ENCODE data around the gene HDAC4. TPM values are rescaled to one million over a fixed set of nuclear protein-coding genes. Genes with fewer than 3 reads are reported as not detected.

The HDAC4 gene
- total RNA-seq, 1 donor from 2014 or later: 65.7 TPM

DNA sequence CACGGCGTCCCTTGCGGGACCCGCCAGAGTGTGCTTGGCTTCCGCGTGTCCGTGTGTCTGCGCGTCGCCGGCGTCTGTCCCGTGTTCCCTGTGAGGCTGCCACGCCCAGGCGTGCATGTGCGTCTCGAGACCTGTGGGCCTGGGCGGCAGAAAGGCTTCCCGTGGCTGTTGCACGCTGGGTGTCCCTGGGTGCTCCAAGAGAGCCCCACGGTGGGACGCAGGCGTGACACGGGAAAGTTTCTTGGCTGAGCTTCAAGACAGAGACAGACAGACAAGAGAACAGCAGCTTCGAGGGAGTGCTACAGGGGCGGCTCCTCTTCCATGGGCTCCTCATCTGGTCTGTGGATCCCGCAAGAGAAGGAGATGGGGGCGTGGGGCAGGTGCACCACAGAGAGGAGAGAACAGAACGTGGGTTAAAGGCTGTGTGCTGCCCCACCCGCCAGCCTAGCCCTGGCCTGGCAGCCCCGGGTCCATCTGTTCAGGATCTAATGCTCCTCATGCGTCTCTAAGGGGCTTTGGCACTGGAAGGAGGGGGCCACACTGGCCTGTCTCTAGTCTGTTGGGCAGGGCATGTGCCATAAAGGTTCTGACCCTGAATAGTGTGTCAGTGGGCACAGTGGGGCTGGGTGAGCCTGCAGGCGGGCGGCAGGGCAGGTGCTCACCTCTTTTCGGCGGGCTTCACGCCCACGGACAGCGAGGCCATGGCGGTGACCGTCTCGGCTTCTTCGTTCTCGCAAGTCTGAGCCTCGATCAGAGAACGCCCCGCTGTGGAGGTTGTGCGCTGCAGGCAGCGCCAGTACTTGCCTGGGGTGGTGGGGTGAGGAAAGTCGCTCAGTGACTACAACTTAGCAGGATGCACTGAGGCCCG is 347.8 kb downstream of the HDAC4 start:
- no peak overlapping the region for H3K27ac ChIP-seq
- peaks cover 0 to 7% of the 10 kb centered on the region in 2 donors for H3K9me3 ChIP-seq
- no peaks in the 10 kb centered on the region for H3K27me3 ChIP-seq
- H3K4me1 ChIP-seq: no peaks in the 10 kb centered on the region
- TF ChIP-seq CTCF (IDR thresholded peaks at IDR 0.05): no peak
- intact Hi-C loops (cut with DNase I): no loop called here
- no peak for DNase-seq (ENCODE audit: low spot score in 2 of 2)
- H3K36me3 ChIP-seq: peaks cover 26 to 65% of the 10 kb centered on the region in 2 donors
- H3K4me3 ChIP-seq: no peak overlapping the region

- Histone ChIP-seq H3K4me3 (no peak overlapping the region), H3K27me3 (no peaks in the 10 kb centered on the region), H3K36me3 (peaks cover 24 to 57% of the 10 kb centered on the region in 2 donors), H3K27ac (no peak overlapping the region), H3K4me1 (no peaks in the 10 kb centered on the region), H3K9me3 (peaks cover 0 to 7% of the 10 kb centered on the region in 2 donors)
- intact Hi-C loops (cut with DNase I): no loop called here
- TF ChIP-seq CTCF (IDR thresholded peaks at IDR 0.05): no peak
- DNase-seq (ENCODE audit: low spot score in 2 of 2): no peak
Measured at GRCh38 chr2:239051891-239052445, 348.9 kb downstream of the HDAC4 start.

GRCh38 chr2:239050252-239050649 is 350.6 kb downstream of the HDAC4 start:
- Histone ChIP-seq H3K36me3 (peaks cover 24 to 51% of the 10 kb centered on the region in 2 donors), H3K9me3 (peaks cover 0 to 7% of the 10 kb centered on the region in 2 donors), H3K27me3 (no peaks in the 10 kb centered on the region), H3K27ac (no peak overlapping the region), H3K4me1 (no peaks in the 10 kb centered on the region), H3K4me3 (no peak overlapping the region)
- TF ChIP-seq CTCF (IDR thresholded peaks at IDR 0.05): no peak
- no peak for DNase-seq (ENCODE audit: low spot score in 2 of 2)
- intact Hi-C loops (cut with DNase I): no loop called here

DNA sequence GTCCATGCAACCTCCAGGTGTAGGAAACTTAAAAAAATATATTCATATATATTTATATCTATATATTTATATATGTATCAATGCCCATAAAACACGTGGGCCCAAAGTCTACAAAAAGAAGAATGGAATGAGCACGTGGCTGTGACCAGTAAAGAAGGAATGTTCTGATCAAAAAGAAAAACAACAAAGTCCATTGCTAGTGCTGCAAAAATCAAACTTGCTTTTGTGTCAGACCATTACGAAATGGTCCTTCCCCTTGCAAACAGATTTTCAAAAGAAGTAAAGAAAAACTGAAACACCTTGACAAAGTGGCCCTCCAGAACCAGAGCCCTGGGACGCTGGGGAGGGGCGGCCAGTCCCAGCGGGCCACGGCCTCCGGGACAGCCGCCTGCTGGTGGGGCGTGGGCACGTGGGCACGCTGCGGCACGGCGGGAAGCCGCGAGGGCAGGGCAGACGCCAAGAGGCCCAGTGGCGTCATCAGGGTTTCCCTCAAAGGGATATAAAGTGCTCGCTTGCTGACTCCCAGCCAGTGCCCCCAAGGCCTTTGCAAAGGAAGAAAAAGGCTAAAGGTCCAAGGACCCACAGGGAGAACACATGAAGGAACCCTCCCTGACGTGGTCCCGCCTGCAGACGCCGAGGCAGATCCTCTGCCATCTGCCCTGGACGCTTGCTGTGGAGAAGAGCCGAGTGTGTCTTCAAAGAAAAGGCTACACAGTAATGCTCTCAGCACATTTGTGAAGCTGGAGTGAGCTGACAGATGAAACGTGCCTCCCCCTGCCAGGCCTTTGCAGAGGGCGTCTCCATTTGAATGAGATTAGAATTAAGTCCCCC is 351.2 kb downstream of the HDAC4 start:
- Histone ChIP-seq H3K4me3 (no peak overlapping the region), H3K36me3 (peaks cover 23 to 45% of the 10 kb centered on the region in 2 donors), H3K27me3 (no peaks in the 10 kb centered on the region), H3K9me3 (peaks cover 0 to 7% of the 10 kb centered on the region in 2 donors), H3K27ac (no peak overlapping the region), H3K4me1 (no peaks in the 10 kb centered on the region)
- no peak for TF ChIP-seq CTCF (IDR thresholded peaks at IDR 0.05)
- intact Hi-C loops (cut with DNase I): no loop called here
- DNase-seq (ENCODE audit: low spot score in 2 of 2): no peak

- H3K9me3 ChIP-seq: peaks cover 0 to 7% of the 10 kb centered on the region in 2 donors
- DNase-seq (ENCODE audit: low spot score in 2 of 2): no peak
- H3K27ac ChIP-seq: no peak overlapping the region
- TF ChIP-seq CTCF (IDR thresholded peaks at IDR 0.05): no peak
- no peaks in the 10 kb centered on the region for H3K4me1 ChIP-seq
- peaks cover 15 to 36% of the 10 kb centered on the region in 2 donors for H3K36me3 ChIP-seq
- no peak overlapping the region for H3K4me3 ChIP-seq
- intact Hi-C loops (cut with DNase I): no loop called here
- no peaks in the 10 kb centered on the region for H3K27me3 ChIP-seq
Measured at GRCh38 chr2:239048736-239049135, 352.1 kb downstream of the HDAC4 start.
